CD4-positive, alpha-beta T cell treated with Interleukin-6 for 4 hours (primary cell): ENCODE data around the gene NBPF1.
A peak's percentile ranks its signal among the peaks of the same experiment; 100 is the strongest.
"Not testable (repeated sequence)": the region's sequence is repeated elsewhere in the genome, so short reads cannot be mapped to it uniquely, and the experiment has no call there.

Experiments used
- DNase-seq: peaks from one replicate; pipeline ENCODE4 v3.0.0-alpha.2; 2020; ENCODE audit warnings: mixed read lengths

The NBPF1 gene

DNA sequence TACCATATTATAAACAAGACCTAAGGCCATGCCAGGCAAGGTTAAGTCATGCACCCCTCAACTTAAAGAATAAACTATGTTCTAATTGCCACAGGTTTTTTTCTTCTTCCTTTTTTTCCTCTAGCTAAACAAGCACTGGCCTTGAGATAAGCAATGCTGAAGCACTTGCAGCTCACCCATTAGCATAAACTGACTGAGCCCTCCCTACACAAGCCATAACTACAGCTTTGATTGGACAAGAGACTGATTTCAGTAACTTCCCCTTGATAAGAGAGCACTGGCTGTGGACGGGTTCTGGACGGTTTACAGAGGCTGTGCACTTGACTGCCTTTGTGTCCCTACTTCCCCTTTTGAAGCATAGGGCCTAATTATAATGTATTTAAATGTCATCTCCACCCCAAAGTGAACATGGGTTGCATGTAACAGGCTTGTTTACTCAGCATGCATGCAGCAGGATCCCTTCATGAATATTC is 72.9 kb downstream of the NBPF1 start:
- not testable (repeated sequence) for DNase-seq

DNA sequence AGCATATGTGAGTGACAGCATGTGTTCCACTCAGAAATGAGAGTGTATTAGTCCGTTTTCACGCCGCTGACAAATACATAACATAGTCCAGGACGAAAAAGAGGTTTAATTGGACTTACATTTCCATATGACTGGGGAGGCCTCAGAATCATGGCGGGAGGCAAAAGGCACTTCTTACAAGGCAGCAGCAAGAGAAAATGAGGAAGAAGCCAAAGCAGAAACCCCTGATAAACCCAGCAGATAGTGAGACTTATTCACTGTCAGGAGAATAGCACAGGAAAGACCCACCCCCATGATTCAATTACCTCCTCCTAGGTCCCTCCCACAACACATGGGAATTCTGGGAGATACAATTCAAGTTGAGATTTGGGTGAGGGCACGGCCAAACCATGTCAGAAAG is 75.8 kb downstream of the NBPF1 start:
- not testable (repeated sequence) for DNase-seq

- not testable (repeated sequence) for DNase-seq
Observed at GRCh38 chr1:16536796-16537195, 76.6 kb downstream of the NBPF1 start.

DNA sequence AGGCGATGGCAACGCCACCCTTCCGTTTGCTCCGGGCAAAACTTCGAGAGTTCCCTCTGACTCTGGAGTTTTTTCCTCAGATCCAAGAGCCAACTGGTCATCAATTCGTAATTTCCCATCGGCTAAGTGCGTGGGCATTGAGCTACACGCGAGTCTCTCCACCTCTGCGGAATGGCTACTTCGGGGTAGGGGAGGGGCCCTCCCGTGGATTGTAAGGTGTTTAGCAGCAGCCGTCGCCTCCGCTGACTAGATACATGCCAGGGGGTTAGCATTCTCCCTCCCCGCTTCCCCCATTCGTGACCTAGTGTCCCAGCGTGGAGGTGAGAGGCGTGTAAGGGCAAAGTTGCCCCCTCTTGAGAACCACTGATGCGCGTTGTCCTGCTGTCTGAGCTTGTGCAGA is 77.5 kb downstream of the NBPF1 start:
- DNase-seq, result not testable (repeated sequence)

- not testable (repeated sequence) for DNase-seq
Observed at GRCh38 chr1:16535487-16535886, 77.9 kb downstream of the NBPF1 start.

DNA sequence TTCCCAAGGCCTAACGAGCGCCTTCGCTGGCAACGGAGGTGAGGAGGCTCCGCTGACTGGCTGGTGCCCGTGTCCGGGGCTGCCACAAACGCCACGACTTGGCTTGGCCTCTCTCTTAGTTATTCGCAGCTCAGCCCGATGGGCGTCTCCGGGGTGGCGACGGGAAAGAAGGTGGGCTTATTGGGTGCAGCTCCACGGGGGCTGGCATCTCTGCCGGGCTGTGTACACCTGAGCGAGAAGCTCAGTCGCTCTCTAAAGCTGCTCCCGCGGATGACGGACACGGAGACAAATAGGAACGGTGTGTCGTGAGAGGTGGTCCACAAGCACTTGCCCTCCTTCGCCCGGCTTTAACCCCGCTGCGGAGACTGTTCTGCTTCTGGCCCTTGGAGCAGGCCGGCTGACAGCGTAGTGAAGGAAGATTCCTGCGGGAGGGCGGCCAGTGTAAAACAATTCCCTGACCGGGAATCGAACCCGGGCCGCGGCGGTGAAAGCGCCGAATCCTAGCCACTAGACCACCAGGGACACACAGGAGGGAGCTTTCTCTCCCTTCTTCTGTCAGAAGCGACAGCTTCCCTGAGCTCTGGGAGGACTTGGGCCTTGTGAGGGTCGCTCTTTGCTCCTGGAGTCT is 78.4 kb downstream of the NBPF1 start:
- DNase-seq, result peak; percentile 6

DNA sequence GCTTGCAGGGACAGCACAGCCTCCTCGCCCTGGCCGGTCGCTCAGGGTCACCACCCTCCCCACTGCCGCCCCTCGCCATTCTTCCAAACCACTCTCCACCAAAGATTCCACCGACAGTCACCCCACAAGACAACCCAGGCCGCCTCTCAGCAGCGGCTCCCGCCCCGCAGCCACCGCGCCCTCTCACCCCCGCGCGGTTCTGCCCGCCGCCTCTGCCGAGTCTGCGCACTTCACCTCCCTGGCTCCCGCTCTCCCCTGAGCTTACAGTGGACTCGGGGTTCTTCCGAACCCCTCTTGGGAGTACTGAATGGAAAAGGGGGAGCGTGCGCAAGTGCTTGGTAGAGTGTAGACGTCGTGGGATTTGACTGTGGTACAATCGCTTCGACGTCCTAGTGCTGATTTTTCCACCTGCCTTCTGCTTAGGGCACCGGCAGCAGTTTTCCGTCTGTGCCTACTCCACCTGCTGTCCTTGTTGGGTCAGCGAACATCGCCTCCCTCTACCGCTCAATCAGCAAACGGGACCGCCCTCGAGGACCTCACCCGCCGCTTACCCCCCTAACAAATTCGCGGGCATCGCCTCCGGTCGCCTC is 79.0 kb downstream of the NBPF1 start:
- peak; percentile 2 for DNase-seq

DNA sequence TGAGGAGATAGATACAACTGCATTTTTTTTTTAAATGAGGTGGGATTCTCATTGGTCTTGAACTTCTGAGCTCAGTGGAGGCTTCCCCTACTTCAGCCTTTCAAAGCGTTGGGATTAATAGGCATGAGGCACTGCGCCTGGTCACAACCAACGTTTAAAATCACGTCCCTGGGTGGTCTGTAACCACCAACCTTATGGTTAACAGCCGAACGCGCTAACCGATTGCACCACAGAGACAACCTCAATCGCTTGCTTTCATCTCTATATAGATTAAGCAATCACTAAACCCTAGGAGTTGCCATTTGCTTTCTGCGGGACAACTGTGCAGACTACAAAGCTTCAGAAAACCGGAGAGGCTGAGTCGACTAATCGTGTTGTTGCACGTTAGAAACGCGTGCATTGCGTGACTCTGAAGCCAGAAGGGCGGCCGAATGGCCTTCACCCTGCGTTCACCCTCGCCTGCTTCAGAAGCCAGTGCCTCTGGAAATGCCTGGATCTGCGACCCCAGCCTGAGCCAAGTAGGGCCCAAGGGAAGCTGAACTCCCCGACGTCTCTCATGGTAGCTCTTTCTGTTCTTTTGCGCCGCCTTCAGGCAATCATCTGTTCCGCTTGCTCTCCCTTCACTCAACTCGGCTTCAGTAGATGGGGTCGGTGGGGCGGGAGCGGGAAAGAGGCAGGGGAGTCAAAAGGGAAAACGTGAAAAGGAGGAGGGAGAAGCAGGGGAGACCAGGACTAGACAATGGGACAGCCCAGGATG is 81.0 kb downstream of the NBPF1 start:
- not testable (repeated sequence) for DNase-seq

DNA sequence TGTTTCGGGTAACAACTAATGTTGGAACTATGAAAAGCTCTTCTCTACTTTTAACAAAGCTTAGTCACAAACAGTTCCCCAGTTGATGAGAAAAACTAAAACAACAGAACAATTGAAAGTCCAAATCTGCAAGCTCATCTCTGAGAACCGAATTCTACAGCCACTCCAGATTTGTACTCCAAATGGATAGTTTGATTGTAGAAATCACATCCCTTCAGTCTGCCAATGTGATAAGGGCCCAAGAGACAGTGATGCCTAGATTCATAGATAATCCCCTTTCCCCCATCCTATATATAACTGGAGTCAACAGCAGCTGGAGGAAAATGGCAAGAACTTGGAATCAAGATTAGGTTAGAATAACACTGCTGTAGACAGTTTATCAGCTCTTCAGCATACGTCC is 85.0 kb downstream of the NBPF1 start:
- DNase-seq, result not testable (repeated sequence)

DNA sequence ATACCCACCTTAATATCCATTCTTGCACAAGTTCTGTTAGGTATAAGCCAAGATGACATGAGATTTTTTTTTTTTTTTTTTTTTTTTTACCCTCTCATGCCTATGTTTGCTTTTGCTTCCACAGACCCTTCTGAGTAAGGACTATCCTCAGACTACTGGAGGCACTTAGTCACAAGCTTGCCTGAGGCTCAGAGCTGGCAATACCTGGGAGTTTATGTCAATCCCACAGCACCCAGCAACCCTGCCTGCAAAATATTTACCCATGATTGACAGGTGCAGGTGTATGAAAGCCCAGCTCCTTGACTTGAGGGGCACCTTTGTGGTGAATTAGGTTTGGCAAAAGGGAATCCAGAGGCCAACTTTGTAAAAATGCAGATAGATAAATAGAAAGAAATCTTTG is 87.6 kb downstream of the NBPF1 start:
- not testable (repeated sequence) for DNase-seq

GRCh38 chr1:16521679-16522078 is 91.7 kb downstream of the NBPF1 start:
- DNase-seq, result not testable (repeated sequence)

- DNase-seq, result no peak
Observed at GRCh38 chr1:16521288-16521583, 92.1 kb downstream of the NBPF1 start.

GRCh38 chr1:16520435-16521287 is 92.7 kb downstream of the NBPF1 start:
- not testable (repeated sequence) for DNase-seq

GRCh38 chr1:16519255-16519951 is 94.0 kb downstream of the NBPF1 start:
- DNase-seq, result not testable (repeated sequence)

GRCh38 chr1:16518913-16519254 is 94.5 kb downstream of the NBPF1 start:
- DNase-seq, result not testable (repeated sequence)

DNA sequence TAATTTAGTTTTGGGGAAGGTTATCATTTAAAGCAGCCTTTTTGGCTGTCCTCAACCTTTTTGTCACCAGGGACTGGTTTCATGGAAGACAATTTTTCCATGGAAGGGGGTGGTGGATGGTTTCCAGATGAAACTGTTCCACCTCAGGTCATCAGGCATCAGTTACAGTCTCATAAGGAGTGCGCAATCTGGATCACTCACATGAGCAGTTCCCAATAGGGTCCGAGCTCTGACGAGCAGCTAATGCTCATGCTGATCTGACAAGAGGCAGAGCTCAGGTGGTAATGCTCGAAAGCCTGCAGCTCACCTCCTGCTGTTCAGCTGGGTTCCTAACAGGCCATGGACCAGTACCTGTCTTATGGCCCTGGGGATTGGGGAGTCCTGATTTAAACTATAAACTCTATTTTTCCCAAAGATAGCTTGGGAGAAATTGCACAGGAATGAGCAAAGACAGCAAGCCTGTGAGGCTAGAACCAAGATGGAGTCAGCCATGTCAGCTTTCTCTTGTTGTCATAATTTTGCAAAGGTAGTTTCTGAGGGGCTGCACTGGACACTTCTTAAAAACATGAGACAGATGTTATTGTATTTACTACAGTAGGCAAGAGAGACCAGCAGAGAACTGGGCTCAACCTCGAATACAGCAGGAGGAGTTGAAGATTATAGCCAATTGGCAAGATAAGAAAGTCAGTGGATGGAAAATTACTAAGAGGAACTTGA is 96.5 kb downstream of the NBPF1 start:
- DNase-seq, result not testable (repeated sequence)

- peak; percentile 61 for DNase-seq
Observed at GRCh38 chr1:16514107-16515055, 99.0 kb downstream of the NBPF1 start, which contains the start of gene RNU1-1. Gene RNU1-1, minus strand, starts transcription at chr1:16514285.

DNA sequence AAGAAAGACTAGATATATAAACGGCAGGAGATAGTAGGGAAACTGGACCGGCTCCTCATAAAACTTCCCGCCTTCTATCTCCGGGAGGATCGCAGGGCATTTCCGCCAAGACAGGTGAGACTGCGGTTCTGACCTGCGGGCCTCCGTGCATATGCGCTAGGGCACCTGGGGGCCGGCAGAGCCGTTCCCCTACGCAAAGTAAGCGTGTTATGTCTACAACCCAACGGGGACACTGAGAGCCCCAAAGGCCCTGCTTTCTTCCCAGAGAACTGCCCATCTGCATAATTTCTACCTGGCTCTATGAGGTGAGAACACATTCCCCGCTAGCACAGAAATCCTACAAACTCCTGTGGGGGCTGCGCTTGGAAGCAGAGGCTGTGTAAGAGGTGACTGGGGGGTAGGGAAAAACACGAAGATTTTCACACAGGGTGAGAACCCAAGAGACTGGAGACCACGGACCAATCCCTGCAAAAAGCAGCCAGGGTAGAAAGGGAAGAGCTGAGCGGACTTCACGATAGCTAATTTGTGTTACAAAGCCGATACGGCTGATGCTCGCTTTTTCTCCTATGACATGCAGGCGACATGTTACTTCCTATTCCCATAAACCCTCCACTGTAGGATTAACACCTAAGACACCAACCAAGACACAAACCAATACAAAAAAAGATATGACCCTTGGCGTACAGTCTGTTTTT is 99.8 kb downstream of the NBPF1 start:
- DNase-seq, result not testable (repeated sequence)

DNA sequence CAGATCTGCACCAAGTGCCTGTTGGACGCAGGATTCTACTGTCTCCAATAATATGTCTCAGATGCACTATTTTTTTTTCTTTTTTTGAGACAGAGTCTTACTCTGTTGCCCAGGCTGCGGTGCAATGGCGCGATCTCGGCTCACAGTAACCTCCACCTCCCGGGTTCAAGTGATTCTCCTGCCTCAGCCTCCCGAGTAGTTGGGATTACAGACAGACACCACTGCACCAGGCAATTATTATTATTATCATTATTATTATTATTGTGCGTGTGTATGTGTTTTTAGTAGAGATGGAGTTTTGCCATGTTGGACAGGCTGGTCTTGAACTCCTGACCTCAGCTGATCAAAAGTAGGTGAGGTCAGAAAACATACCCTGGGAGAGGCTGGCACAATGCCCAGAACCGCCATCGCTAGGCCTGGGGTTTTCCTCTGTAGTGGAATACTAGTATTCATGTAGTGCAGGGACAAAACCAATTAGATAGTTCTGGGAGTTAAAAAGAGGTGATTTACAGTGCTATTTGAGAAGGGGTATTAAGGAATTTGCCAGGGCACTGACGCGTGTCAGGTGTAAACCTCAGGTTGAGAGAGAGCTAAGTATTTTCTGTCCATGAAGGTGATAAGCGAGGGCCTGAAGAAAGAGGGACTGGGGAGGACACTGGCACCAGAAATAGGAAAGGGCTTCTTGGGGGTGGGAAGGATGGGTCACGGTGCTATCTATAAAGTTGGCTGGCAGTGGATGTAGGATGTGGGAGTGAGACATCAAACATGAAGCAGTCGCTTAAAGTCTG is 100.5 kb downstream of the NBPF1 start:
- not testable (repeated sequence) for DNase-seq
